A549 (cell line): ENCODE results near the gene CUL2. TPM values are rescaled to one million over a fixed set of nuclear protein-coding genes. Genes with fewer than 3 reads are reported as not detected.
A peak's percentile ranks its signal among the peaks of the same experiment; 100 is the strongest.

Experiments used
- ATAC-seq, 2 experiments: fragments of 200-7000 bp in 1 of 2; fragments of >200 bp in 1 of 2; cut with Nextera tagmentation in 1 of 2; cut with Tn5 transposase in 1 of 2; 3 replicates each; pipeline versions ENCODE4 v1.8.0 to v1.9.1; 2018 to 2020; ENCODE audit warnings: mild to moderate bottlenecking in 1 of 2, moderate library complexity in 1 of 2
- CTCF ChIA-PET: fragments of 300-600 bp; sonication (Branson Sonifier 250); formaldehyde crosslinking; extraction: SDS; loops from one replicate; lab custom pipeline; 2021; ENCODE audit warnings: antibody characterized with exemption, inconsistent platforms; lab: Yijun Ruan, JAX
- POLR2A ChIA-PET: fragments of 350-600 bp; formaldehyde crosslinking; extraction: SDS; loops from one replicate; lab custom pipeline; 2021; ENCODE audit warnings: antibody characterized with exemption, inconsistent platforms; lab: Yijun Ruan, JAX
- DNase-seq, 2 experiments: peaks; one replicate each; pipeline versions ENCODE4 v3.0.0 to v3.0.0-alpha.2; 2011 to 2016; ENCODE audit warnings: low read depth in 1 of 2, low spot score in 1 of 2
- FAIRE-seq: peaks from 2 replicates; lab custom pipeline; 2011; peaks lifted over from hg19 to GRCh38; lab: Jason Lieb, UNC
- H3K27ac ChIP-seq, 2 experiments: fragments of >200 bp; sonication (Bioruptor Twin); formaldehyde crosslinking; 3 replicates each; pipeline ENCODE4 v1.5.1; 2016 to 2017
- H3K4me1 ChIP-seq: fragments of >200 bp; sonication (Bioruptor Twin); formaldehyde crosslinking; 3 replicates; pipeline ENCODE4 v1.6.1; 2016
- H3K4me2 ChIP-seq: fragments of >200 bp; sonication (Bioruptor Twin); formaldehyde crosslinking; 3 replicates; pipeline ENCODE4 v1.6.1; 2016
- H3K4me3 ChIP-seq: fragments of >200 bp; sonication (Bioruptor Twin); formaldehyde crosslinking; 3 replicates; pipeline ENCODE4 v1.5.1; 2016
- H3K9me3 ChIP-seq: fragments of >200 bp; sonication (Bioruptor Twin); formaldehyde crosslinking; 3 replicates; pipeline ENCODE4 v1.6.1; 2016
- EHMT2 ChIP-seq: fragments of 200-600 bp; sonication (generic); IDR thresholded peaks from 2 replicates; pipeline ENCODE4 v1.6.1; 2016; ENCODE audit warnings: antibody characterized with exemption, low read depth, mild to moderate bottlenecking, moderate library complexity
- FOSB ChIP-seq: fragments of 250-450 bp; sonication (Bioruptor Pico); IDR thresholded peaks from 2 replicates; pipeline ENCODE4 v1.5.0; 2020; ENCODE audit warnings: mild to moderate bottlenecking, moderate library complexity
- GATA3 ChIP-seq: IDR thresholded peaks from 2 replicates; pipeline ENCODE4 v1.6.1; 2012; ENCODE audit warnings: borderline replicate concordance
- HOXB5 ChIP-seq: fragments of 250-450 bp; sonication (Bioruptor Pico); IDR thresholded peaks from 2 replicates; pipeline ENCODE4 v1.5.0; 2020; ENCODE audit warnings: mild to moderate bottlenecking, moderate library complexity
- MAFK ChIP-seq: fragments of 450-650 bp; IDR thresholded peaks from 2 replicates; pipeline ENCODE4 v1.6.1; 2014; ENCODE audit not compliant: partially characterized antibody
- PHF8 ChIP-seq: fragments of 200-600 bp; sonication (generic); IDR thresholded peaks from 2 replicates; pipeline ENCODE4 v1.6.1; 2016; ENCODE audit warnings: low read depth, mild to moderate bottlenecking, antibody characterized with exemption, moderate library complexity, borderline replicate concordance
- POLR2A ChIP-seq: IDR thresholded peaks from 2 replicates; pipeline ENCODE4 v1.6.1; 2012; ENCODE audit warnings: mild to moderate bottlenecking, low read length
- POLR2AphosphoS2 ChIP-seq: conservative IDR thresholded peaks from 2 replicates; pipeline ENCODE4 v1.6.1; 2012; ENCODE audit warnings: low read length, improper control_type of control experiment, inconsistent platforms
- RARB ChIP-seq: fragments of 250-450 bp; sonication (Bioruptor Pico); IDR thresholded peaks from 2 replicates; pipeline ENCODE4 v1.8.0; 2021; ENCODE audit warnings: mild to moderate bottlenecking, moderate library complexity
- SMC3 ChIP-seq: fragments of >200 bp; sonication (Bioruptor Twin); formaldehyde crosslinking; IDR thresholded peaks from 3 replicates; pipeline ENCODE4 v1.6.1; 2018; ENCODE audit warnings: inconsistent platforms
- TP53 ChIP-seq: fragments of 250-450 bp; sonication (Bioruptor Pico); IDR thresholded peaks from 2 replicates; pipeline ENCODE4 v1.5.0; 2021; ENCODE audit warnings: mild to moderate bottlenecking, moderate library complexity
- ZC3H11A ChIP-seq: fragments of 450-650 bp; IDR thresholded peaks from 2 replicates; pipeline ENCODE4 v1.6.1; 2014; ENCODE audit warnings: antibody characterized with exemption, mild to moderate bottlenecking
- ZNF302 ChIP-seq: fragments of 250-450 bp; sonication (Bioruptor Pico); IDR thresholded peaks from 2 replicates; pipeline ENCODE4 v1.9.0; 2021; ENCODE audit warnings: inconsistent platforms, mild to moderate bottlenecking, moderate library complexity
- WGBS: methylation state at CpG from one replicate; pipeline ENCODE4 v1.1.6; 2017; ENCODE audit errors: missing lambda C conversion rate; 5-methylcytosine and 5-hydroxymethylcytosine counted together
- polyA plus RNA-seq, 4 experiments: library from polyadenylated mRNA; depleted of rRNA in 3 of 4; stranded (reverse); fragments of >200 nt; fragmentation: RNase III in 1 of 4; extraction: RNeasy Plus Mini Kit Qiagen cat#74134 plus additional on column Dnase treatment in 1 of 4; gene quantifications; 2 replicates in 3 of 4; 3 replicates in 1 of 4; pipeline ENCODE4 v1.2.3, GENCODE V29; 2011 to 2017
- TF ChIP-seq, protein P1 (sequence below): IDR thresholded peaks from 2 replicates; pipeline ENCODE4 v1.6.1; 2012; ENCODE audit warnings: low read depth, borderline replicate concordance
- TF ChIP-seq, protein P2 (sequence below): fragments of >200 bp; sonication (Bioruptor Twin); formaldehyde crosslinking; IDR thresholded peaks from 3 replicates; pipeline ENCODE4 v1.6.1; 2016
- TF ChIP-seq, protein P3 (sequence below): fragments of 200-600 bp; sonication (generic); IDR thresholded peaks from 2 replicates; pipeline ENCODE4 v1.6.1; 2016; ENCODE audit warnings: antibody characterized with exemption, mild to moderate bottlenecking, moderate library complexity

CUL2 gene
- polyA plus RNA-seq, 2 of the 4 experiments (the other 2 are of a cell fraction), result 26.8 to 35.1 TPM

DNA sequence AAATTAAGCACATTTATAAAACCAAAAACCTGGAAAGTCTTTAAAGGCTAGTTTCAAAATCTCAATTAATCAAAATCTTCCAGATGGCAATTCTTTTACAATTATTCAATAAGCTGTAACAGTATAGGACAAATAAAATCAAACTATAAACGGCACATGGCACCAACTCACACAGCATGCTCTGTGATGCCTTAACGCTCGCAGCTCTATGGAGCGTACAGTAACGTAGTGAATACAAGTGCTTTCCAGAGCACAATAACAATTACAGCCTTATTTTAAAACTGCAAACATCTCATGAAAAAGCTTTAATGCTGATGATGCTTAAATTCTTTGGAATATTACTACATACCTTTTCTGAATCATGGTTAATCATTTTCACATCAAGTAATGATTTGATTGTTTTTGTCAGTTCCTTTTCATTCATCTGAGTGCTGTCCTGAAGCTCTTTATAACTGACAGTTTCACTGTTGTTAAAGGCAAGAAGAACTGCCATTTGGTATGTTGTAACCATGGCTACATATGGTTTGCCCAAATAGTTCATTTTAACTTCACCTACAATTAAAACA, 74.2 kb downstream of the CUL2 start:
- no peak for FAIRE-seq
- TF ChIP-seq MAFK, result peak; percentile 85
- no peak for TF ChIP-seq GATA3
- TF ChIP-seq FOSB (CRISPR knock-in tag), result no peak
- no peak for TF ChIP-seq ZC3H11A
- no peak overlapping the region for H3K4me3 ChIP-seq
- no peaks in the 10 kb centered on the region for H3K9me3 ChIP-seq
- 94% methylated on average over 5 of the region's 5 CpGs for WGBS
- CTCF ChIA-PET, result interaction anchor here (0.6 to 3.5 kb wide), 2 partner anchors 11 to 448 kb away, joined by 3 to 19 read pairs; no protein-coding TSS in a partner anchor
- DNase-seq, result no peak
- POLR2A ChIA-PET, result no interaction called here
- no peak for ATAC-seq
- H3K4me2 ChIP-seq, result no peak overlapping the region
- no peak overlapping the region for H3K27ac ChIP-seq
- H3K4me1 ChIP-seq, result no peaks in the 10 kb centered on the region

DNA sequence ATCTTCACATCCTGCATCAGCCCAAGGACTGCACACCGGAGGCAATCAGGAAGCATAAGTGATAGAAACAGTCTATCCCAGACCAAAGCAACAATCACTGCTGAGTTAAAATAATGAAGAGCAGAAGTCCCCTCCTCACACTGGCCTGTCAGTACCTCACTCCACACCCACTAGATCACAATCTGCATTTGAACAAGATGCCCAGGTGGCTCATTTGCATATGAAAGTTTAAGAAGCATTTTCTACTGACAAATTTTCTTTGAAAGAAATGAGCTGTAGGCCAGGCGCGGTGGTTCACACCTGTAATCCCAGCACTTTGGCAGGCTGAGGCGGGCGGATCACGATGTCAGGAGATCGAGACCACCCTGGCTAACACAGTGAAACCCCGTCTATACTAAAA, 77.4 kb downstream of the CUL2 start:
- ChIA-PET POLR2A (no interaction called here), CTCF (interaction anchor here (0.6 to 3.2 kb wide), 2 partner anchors 18 to 71 kb away, joined by 3 to 13 read pairs; no protein-coding TSS in a partner anchor)
- no peak for FAIRE-seq
- ATAC-seq, result no peak
- Histone ChIP-seq H3K27ac (no peak overlapping the region), H3K4me3 (no peak overlapping the region), H3K4me2 (no peak overlapping the region)
- TF ChIP-seq PHF8 (no peak), POLR2AphosphoS2 (no peak), TP53 (CRISPR knock-in tag) (no peak), ZNF302 (CRISPR knock-in tag) (no peak), SMC3 (no peak), RARB (CRISPR knock-in tag) (no peak), POLR2A (no peak)
- TF ChIP-seq, protein P1, sequence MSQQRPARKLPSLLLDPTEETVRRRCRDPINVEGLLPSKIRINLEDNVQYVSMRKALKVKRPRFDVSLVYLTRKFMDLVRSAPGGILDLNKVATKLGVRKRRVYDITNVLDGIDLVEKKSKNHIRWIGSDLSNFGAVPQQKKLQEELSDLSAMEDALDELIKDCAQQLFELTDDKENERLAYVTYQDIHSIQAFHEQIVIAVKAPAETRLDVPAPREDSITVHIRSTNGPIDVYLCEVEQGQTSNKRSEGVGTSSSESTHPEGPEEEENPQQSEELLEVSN, result no peak
- TF ChIP-seq, protein P2, sequence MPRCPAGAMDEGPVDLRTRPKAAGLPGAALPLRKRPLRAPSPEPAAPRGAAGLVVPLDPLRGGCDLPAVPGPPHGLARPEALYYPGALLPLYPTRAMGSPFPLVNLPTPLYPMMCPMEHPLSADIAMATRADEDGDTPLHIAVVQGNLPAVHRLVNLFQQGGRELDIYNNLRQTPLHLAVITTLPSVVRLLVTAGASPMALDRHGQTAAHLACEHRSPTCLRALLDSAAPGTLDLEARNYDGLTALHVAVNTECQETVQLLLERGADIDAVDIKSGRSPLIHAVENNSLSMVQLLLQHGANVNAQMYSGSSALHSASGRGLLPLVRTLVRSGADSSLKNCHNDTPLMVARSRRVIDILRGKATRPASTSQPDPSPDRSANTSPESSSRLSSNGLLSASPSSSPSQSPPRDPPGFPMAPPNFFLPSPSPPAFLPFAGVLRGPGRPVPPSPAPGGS, result no peak
- TF ChIP-seq, all 56 proteins: peak for 0
- Histone ChIP-seq H3K9me3 (no peaks in the 10 kb centered on the region), H3K4me1 (peaks cover 3% of the 10 kb centered on the region; the same call in 1 of the 3 replicates)
- WGBS, result 99% methylated on average over 8 of the region's 8 CpGs
- no peak for DNase-seq

DNA sequence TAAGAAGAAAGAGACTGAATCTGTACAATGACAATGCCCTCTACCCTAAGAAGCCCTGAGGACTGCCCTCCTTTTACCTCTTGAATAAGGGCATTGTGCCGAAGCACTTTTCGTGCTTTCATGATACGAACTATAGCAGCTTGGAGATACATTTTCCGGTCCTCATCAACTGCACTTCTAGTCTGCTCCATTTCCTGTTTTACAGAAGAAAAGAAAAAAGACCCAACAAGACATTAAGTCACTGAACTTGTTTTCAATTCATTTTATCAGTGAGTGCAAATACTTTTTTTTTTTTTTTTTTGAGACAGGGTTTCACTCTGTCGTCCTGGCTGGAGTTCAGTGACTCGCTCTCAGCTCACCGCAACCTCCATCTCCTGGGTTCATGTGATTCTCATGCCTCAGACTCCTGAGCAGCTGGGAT, 78.4 kb downstream of the CUL2 start:
- ATAC-seq (no peak), DNase-seq (no peak), FAIRE-seq (no peak)
- ChIA-PET POLR2A (no interaction called here), CTCF (interaction anchor here (0.7 to 3.2 kb wide), 6 partner anchors 17 to 602 kb away, joined by 3 to 13 read pairs (median 3); no protein-coding TSS in a partner anchor)
- no peak overlapping the region for H3K4me3 ChIP-seq
- H3K4me1 ChIP-seq, result peaks cover 13% of the 10 kb centered on the region; the same call in 2 of the 3 replicates
- no peak overlapping the region for H3K4me2 ChIP-seq
- no peaks in the 10 kb centered on the region for H3K9me3 ChIP-seq
- no peak for TF ChIP-seq HOXB5 (CRISPR knock-in tag)
- TF ChIP-seq, protein P3, sequence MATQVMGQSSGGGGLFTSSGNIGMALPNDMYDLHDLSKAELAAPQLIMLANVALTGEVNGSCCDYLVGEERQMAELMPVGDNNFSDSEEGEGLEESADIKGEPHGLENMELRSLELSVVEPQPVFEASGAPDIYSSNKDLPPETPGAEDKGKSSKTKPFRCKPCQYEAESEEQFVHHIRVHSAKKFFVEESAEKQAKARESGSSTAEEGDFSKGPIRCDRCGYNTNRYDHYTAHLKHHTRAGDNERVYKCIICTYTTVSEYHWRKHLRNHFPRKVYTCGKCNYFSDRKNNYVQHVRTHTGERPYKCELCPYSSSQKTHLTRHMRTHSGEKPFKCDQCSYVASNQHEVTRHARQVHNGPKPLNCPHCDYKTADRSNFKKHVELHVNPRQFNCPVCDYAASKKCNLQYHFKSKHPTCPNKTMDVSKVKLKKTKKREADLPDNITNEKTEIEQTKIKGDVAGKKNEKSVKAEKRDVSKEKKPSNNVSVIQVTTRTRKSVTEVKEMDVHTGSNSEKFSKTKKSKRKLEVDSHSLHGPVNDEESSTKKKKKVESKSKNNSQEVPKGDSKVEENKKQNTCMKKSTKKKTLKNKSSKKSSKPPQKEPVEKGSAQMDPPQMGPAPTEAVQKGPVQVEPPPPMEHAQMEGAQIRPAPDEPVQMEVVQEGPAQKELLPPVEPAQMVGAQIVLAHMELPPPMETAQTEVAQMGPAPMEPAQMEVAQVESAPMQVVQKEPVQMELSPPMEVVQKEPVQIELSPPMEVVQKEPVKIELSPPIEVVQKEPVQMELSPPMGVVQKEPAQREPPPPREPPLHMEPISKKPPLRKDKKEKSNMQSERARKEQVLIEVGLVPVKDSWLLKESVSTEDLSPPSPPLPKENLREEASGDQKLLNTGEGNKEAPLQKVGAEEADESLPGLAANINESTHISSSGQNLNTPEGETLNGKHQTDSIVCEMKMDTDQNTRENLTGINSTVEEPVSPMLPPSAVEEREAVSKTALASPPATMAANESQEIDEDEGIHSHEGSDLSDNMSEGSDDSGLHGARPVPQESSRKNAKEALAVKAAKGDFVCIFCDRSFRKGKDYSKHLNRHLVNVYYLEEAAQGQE, result no peak
- TF ChIP-seq EHMT2, result no peak
- 85% methylated on average over 7 of the region's 7 CpGs for WGBS
- H3K27ac ChIP-seq, result no peak overlapping the region
